ENCODE results near the gene CPNE5. TPM values are rescaled to one million over a fixed set of nuclear protein-coding genes. Genes with fewer than 3 reads are reported as not detected.

CPNE5 gene
- polyA plus RNA-seq, 1 of the 3 experiments (the other 2 are of a cell fraction) = 0.30 TPM

DNA sequence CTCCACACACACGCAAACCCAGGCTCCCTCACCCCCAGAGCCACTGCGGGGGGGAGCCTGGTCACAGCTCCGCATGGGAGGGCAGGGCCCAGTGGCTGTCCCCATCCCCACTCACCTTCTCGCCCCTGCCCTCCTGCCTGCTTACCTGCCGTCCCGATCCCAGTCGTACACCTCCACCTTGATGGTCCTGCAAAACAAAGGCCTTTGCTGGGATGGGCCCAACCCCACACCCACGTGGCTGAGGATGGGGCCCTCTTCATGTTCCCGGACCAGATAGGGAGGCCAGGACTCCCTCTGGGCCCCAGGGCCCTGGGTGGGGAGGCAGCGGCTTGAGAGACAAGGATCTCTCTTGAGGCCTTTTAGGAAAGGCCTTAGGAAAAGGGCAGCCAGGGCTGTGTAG lies 74.1 kb downstream of the CPNE5 start:
- no peaks in the 10 kb centered on the region for H3K27me3 ChIP-seq (ENCODE audit: insufficient read depth)
- no peaks in the 10 kb centered on the region for H3K36me3 ChIP-seq (replicated peaks in 1 of 2; ENCODE audit: control insufficient read depth in 1 of 2, insufficient read depth in 2 of 2, low read length in 1 of 2)
- no peak overlapping the region for H3K9ac ChIP-seq
- WGBS (ENCODE audit: low lambda C conversion rate) = 47% methylated on average over 2 of the region's 10 CpGs
- no peak for DNase-seq
- no peaks in the 10 kb centered on the region for H4K20me1 ChIP-seq (ENCODE audit: insufficient read depth)
- POLR2A ChIA-PET = no interaction called here
- no peak overlapping the region for H3K4me2 ChIP-seq
- no peak overlapping the region for H2AFZ ChIP-seq (ENCODE audit: low read depth)
- no peaks in the 10 kb centered on the region for H3K9me2 ChIP-seq
- no peaks in the 10 kb centered on the region for H3K79me2 ChIP-seq (ENCODE audit: insufficient read depth)
- no peak overlapping the region for H3K4me3 ChIP-seq (ENCODE audit: low read depth in 2 of 2, low read length in 1 of 2)
- TF ChIP-seq RXRA (IDR thresholded peaks at IDR 0.05; ENCODE audit: borderline replicate concordance, low read depth) = no peak
- TF ChIP-seq, protein P1, sequence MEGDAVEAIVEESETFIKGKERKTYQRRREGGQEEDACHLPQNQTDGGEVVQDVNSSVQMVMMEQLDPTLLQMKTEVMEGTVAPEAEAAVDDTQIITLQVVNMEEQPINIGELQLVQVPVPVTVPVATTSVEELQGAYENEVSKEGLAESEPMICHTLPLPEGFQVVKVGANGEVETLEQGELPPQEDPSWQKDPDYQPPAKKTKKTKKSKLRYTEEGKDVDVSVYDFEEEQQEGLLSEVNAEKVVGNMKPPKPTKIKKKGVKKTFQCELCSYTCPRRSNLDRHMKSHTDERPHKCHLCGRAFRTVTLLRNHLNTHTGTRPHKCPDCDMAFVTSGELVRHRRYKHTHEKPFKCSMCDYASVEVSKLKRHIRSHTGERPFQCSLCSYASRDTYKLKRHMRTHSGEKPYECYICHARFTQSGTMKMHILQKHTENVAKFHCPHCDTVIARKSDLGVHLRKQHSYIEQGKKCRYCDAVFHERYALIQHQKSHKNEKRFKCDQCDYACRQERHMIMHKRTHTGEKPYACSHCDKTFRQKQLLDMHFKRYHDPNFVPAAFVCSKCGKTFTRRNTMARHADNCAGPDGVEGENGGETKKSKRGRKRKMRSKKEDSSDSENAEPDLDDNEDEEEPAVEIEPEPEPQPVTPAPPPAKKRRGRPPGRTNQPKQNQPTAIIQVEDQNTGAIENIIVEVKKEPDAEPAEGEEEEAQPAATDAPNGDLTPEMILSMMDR (IDR thresholded peaks at IDR 0.05) = no peak
- no peak for TF ChIP-seq NFIC (IDR thresholded peaks at IDR 0.05; ENCODE audit: borderline replicate concordance)
- TF ChIP-seq, protein P2, sequence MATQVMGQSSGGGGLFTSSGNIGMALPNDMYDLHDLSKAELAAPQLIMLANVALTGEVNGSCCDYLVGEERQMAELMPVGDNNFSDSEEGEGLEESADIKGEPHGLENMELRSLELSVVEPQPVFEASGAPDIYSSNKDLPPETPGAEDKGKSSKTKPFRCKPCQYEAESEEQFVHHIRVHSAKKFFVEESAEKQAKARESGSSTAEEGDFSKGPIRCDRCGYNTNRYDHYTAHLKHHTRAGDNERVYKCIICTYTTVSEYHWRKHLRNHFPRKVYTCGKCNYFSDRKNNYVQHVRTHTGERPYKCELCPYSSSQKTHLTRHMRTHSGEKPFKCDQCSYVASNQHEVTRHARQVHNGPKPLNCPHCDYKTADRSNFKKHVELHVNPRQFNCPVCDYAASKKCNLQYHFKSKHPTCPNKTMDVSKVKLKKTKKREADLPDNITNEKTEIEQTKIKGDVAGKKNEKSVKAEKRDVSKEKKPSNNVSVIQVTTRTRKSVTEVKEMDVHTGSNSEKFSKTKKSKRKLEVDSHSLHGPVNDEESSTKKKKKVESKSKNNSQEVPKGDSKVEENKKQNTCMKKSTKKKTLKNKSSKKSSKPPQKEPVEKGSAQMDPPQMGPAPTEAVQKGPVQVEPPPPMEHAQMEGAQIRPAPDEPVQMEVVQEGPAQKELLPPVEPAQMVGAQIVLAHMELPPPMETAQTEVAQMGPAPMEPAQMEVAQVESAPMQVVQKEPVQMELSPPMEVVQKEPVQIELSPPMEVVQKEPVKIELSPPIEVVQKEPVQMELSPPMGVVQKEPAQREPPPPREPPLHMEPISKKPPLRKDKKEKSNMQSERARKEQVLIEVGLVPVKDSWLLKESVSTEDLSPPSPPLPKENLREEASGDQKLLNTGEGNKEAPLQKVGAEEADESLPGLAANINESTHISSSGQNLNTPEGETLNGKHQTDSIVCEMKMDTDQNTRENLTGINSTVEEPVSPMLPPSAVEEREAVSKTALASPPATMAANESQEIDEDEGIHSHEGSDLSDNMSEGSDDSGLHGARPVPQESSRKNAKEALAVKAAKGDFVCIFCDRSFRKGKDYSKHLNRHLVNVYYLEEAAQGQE (IDR thresholded peaks at IDR 0.05; ENCODE audit: low read depth, low read length) = no peak
- no peak for TF ChIP-seq TEAD4 (IDR thresholded peaks at IDR 0.05; ENCODE audit: borderline replicate concordance, insufficient read depth)
- TF ChIP-seq, protein P3, sequence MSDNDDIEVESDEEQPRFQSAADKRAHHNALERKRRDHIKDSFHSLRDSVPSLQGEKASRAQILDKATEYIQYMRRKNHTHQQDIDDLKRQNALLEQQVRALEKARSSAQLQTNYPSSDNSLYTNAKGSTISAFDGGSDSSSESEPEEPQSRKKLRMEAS (IDR thresholded peaks at IDR 0.05; ENCODE audit: low read depth) = no peak
- no peak for TF ChIP-seq SMC3 (IDR thresholded peaks at IDR 0.05; ENCODE audit: low read depth, low read length)
- no peak for TF ChIP-seq MXI1 (IDR thresholded peaks at IDR 0.05; ENCODE audit: low read depth, low read length)
- TF ChIP-seq CHD2 (IDR thresholded peaks at IDR 0.05; ENCODE audit: low read length, partially characterized antibody) = no peak
- TF ChIP-seq, protein P4, sequence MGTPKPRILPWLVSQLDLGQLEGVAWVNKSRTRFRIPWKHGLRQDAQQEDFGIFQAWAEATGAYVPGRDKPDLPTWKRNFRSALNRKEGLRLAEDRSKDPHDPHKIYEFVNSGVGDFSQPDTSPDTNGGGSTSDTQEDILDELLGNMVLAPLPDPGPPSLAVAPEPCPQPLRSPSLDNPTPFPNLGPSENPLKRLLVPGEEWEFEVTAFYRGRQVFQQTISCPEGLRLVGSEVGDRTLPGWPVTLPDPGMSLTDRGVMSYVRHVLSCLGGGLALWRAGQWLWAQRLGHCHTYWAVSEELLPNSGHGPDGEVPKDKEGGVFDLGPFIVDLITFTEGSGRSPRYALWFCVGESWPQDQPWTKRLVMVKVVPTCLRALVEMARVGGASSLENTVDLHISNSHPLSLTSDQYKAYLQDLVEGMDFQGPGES (IDR thresholded peaks at IDR 0.05; ENCODE audit: low read depth, low read length) = no peak
- TF ChIP-seq GATA2 (CRISPR knock-in tag; IDR thresholded peaks at IDR 0.05) = no peak
- TF ChIP-seq, protein P5, sequence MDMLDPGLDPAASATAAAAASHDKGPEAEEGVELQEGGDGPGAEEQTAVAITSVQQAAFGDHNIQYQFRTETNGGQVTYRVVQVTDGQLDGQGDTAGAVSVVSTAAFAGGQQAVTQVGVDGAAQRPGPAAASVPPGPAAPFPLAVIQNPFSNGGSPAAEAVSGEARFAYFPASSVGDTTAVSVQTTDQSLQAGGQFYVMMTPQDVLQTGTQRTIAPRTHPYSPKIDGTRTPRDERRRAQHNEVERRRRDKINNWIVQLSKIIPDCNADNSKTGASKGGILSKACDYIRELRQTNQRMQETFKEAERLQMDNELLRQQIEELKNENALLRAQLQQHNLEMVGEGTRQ (IDR thresholded peaks at IDR 0.05; ENCODE audit: borderline replicate concordance, low read depth, low read length) = no peak
- TF ChIP-seq FOXJ3 (CRISPR knock-in tag; IDR thresholded peaks at IDR 0.05) = no peak
- no peak for TF ChIP-seq ELF1 (IDR thresholded peaks at IDR 0.05)
- TF ChIP-seq, protein P6, sequence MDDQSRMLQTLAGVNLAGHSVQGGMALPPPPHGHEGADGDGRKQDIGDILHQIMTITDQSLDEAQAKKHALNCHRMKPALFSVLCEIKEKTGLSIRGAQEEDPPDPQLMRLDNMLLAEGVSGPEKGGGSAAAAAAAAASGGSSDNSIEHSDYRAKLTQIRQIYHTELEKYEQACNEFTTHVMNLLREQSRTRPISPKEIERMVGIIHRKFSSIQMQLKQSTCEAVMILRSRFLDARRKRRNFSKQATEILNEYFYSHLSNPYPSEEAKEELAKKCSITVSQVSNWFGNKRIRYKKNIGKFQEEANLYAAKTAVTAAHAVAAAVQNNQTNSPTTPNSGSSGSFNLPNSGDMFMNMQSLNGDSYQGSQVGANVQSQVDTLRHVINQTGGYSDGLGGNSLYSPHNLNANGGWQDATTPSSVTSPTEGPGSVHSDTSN (IDR thresholded peaks at IDR 0.05) = no peak
- CTCF ChIA-PET = interaction anchor here (0.8 to 8.3 kb wide), 28 partner anchors 8 to 445 kb away, joined by 3 to 200 read pairs (median 6); partner anchors contain the start of genes C6orf89 and PPIL1
- no peaks in the 10 kb centered on the region for H3F3A ChIP-seq (replicated peaks; ENCODE audit: insufficient read depth)
- H3K4me1 ChIP-seq (ENCODE audit: control insufficient read depth in 1 of 2, insufficient read depth in 2 of 2, low read depth in 1 of 2, low read length in 1 of 2) = peaks cover 11 to 12% of the 10 kb centered on the region in 2 experiments; a peak in 3 of 4 replicates
- no peaks in the 10 kb centered on the region for H3K9me3 ChIP-seq
- no peak overlapping the region for H3K27ac ChIP-seq (ENCODE audit: low read depth in 2 of 2, low read length in 1 of 2)
